WTC11 (cell line): ENCODE measurements around the gene MSI2. TPM values are rescaled to one million over a fixed set of nuclear protein-coding genes. Genes with fewer than 3 reads are reported as not detected.

ENCODE experiments used
- ATAC-seq: fragments of 200-7000 bp; cut with Tn5 transposase; 2 replicates; pipeline ENCODE4 v1.10.0; 2021; ENCODE audit warnings: mild to moderate bottlenecking, moderate library complexity
- CTCF ChIA-PET: fragments of 300-600 bp; sonication (Branson Sonifier 250); formaldehyde crosslinking; loops from one replicate; lab custom pipeline; 2021; ENCODE audit warnings: antibody characterized with exemption; lab: Charles Lee
- POLR2A ChIA-PET: fragments of 350-600 bp; sonication (Branson Sonifier 250); formaldehyde crosslinking; loops from one replicate; lab custom pipeline; 2021; ENCODE audit warnings: antibody characterized with exemption; lab: Charles Lee
- DNase-seq: peaks from one replicate; pipeline ENCODE4 v3.0.0; 2021; ENCODE audit warnings: low spot score
- H3K27ac Mint-ChIP-seq: 2 replicates; pipeline ENCODE4 v1.8.0; 2021; ENCODE audit warnings: mixed read lengths
- H3K27me3 Mint-ChIP-seq: 2 replicates; pipeline ENCODE4 v1.8.0; 2021; ENCODE audit warnings: low read depth, mild to moderate bottlenecking, moderate library complexity, mixed read lengths
- H3K36me3 Mint-ChIP-seq: 2 replicates; pipeline ENCODE4 v1.8.0; 2021; ENCODE audit warnings: mixed read lengths
- H3K4me1 Mint-ChIP-seq: 2 replicates; pipeline ENCODE4 v1.8.0; 2022; ENCODE audit warnings: mixed read lengths
- H3K4me3 Mint-ChIP-seq: 2 replicates; pipeline ENCODE4 v1.8.0; 2021; ENCODE audit warnings: mild to moderate bottlenecking, moderate library complexity, mixed read lengths
- H3K9me3 Mint-ChIP-seq: 2 replicates; pipeline ENCODE4 v1.8.0; 2021; ENCODE audit warnings: mixed read lengths
- FOXJ3 ChIP-seq: sonication (generic); formaldehyde crosslinking; IDR thresholded peaks from 2 replicates; pipeline ENCODE4 v1.9.0; 2021; ENCODE audit warnings: missing genetic modification reagents, mild to moderate bottlenecking, borderline replicate concordance
- GABPB1 ChIP-seq: sonication (generic); formaldehyde crosslinking; IDR thresholded peaks from 2 replicates; pipeline ENCODE4 v1.8.1; 2023; ENCODE audit warnings: mild to moderate bottlenecking, missing genetic modification reagents
- JAZF1 ChIP-seq: fragments of 250-450 bp; sonication (Bioruptor Pico); IDR thresholded peaks from 2 replicates; pipeline ENCODE4 v1.9.0; 2021; ENCODE audit warnings: moderate library complexity, mild to moderate bottlenecking, inconsistent platforms
- MLX ChIP-seq: sonication (generic); formaldehyde crosslinking; IDR thresholded peaks from 2 replicates; pipeline ENCODE4 v1.8.1; 2023; ENCODE audit warnings: mild to moderate bottlenecking, missing genetic modification reagents, moderate library complexity
- PREB ChIP-seq: sonication (generic); formaldehyde crosslinking; IDR thresholded peaks from 2 replicates; pipeline ENCODE4 v1.8.1; 2022; ENCODE audit warnings: mild to moderate bottlenecking, missing genetic modification reagents, moderate library complexity, borderline replicate concordance
- RORB ChIP-seq: fragments of 250-450 bp; sonication (Bioruptor Pico); IDR thresholded peaks from 2 replicates; pipeline ENCODE4 v1.9.0; 2021; ENCODE audit warnings: mild to moderate bottlenecking
- SMAD3 ChIP-seq: sonication (generic); formaldehyde crosslinking; IDR thresholded peaks from 2 replicates; pipeline ENCODE4 v1.8.0; 2022; ENCODE audit warnings: missing genetic modification reagents, mild to moderate bottlenecking, borderline replicate concordance
- SP1 ChIP-seq: sonication (generic); formaldehyde crosslinking; conservative IDR thresholded peaks from 2 replicates; pipeline ENCODE4 v1.8.1; 2022; ENCODE audit warnings: missing genetic modification reagents
- TP53 ChIP-seq: sonication (generic); formaldehyde crosslinking; IDR thresholded peaks from 2 replicates; pipeline ENCODE4 v1.8.1; 2023; ENCODE audit warnings: mild to moderate bottlenecking, missing genetic modification reagents
- USF1 ChIP-seq: sonication (generic); formaldehyde crosslinking; IDR thresholded peaks from 2 replicates; pipeline ENCODE4 v1.8.0; 2022; ENCODE audit warnings: mild to moderate bottlenecking, missing genetic modification reagents
- ZBTB21 ChIP-seq: sonication (generic); formaldehyde crosslinking; IDR thresholded peaks from 2 replicates; pipeline ENCODE4 v1.8.1; 2023; ENCODE audit warnings: mild to moderate bottlenecking, missing genetic modification reagents, borderline replicate concordance
- ZBTB43 ChIP-seq: sonication (generic); formaldehyde crosslinking; IDR thresholded peaks from 2 replicates; pipeline ENCODE4 v1.8.1; 2023; ENCODE audit warnings: mild to moderate bottlenecking, missing genetic modification reagents
- ZNF232 ChIP-seq: sonication (generic); formaldehyde crosslinking; IDR thresholded peaks from 2 replicates; pipeline ENCODE4 v1.8.0; 2022; ENCODE audit warnings: mild to moderate bottlenecking, missing genetic modification reagents
- total RNA-seq: library from RNA; stranded (reverse); gene quantifications from 3 replicates; pipeline ENCODE4 v1.2.3, GENCODE V29; 2021
- TF ChIP-seq, protein P1 (sequence below): sonication (generic); formaldehyde crosslinking; IDR thresholded peaks from 2 replicates; pipeline ENCODE4 v1.8.1; 2022; ENCODE audit warnings: mild to moderate bottlenecking, moderate library complexity, missing genetic modification reagents
- TF ChIP-seq, protein P2 (sequence below): sonication (generic); formaldehyde crosslinking; IDR thresholded peaks from 2 replicates; pipeline ENCODE4 v1.8.1; 2023; ENCODE audit warnings: mild to moderate bottlenecking, missing genetic modification reagents, borderline replicate concordance
- TF ChIP-seq, protein P3 (sequence below): sonication (generic); formaldehyde crosslinking; conservative IDR thresholded peaks from 2 replicates; pipeline ENCODE4 v1.8.1; 2023; ENCODE audit warnings: mild to moderate bottlenecking, low read depth, missing genetic modification reagents, moderate library complexity

Gene MSI2
- total RNA-seq, 1 experiment from 2014 or later, result 82.1 TPM

DNA sequence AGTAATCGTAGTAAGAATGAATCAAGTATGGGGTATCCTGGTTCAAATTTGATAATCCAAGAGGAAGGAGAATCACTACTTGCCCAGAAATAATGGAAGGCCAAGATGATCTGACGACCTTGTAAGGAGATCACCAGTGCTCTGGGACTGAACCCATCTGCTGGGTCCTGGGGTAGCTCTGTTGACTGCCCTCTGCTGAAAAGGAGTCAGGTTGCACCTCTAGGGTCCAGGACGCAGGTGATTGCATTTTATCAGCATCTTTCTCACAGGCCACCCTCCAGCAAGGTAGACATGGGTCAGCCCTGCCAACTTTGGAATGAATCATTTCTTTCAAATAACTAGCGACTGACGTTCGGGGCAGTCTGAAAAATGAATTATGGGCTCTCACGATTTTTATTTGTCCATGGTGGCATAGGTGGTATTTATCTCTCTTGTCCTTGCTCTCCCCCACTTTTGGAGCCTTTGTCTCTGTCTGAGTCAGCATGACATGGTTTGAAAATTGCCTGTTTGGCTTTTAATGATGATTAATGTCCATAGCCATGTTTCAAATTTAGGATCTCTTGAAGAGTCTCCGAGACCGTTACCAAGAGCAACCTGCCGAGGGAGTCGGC is 163.7 kb downstream of the MSI2 start (continued):
- TF ChIP-seq ZBTB43 (CRISPR knock-in tag) (no peak), FOXJ3 (no peak)

DNA sequence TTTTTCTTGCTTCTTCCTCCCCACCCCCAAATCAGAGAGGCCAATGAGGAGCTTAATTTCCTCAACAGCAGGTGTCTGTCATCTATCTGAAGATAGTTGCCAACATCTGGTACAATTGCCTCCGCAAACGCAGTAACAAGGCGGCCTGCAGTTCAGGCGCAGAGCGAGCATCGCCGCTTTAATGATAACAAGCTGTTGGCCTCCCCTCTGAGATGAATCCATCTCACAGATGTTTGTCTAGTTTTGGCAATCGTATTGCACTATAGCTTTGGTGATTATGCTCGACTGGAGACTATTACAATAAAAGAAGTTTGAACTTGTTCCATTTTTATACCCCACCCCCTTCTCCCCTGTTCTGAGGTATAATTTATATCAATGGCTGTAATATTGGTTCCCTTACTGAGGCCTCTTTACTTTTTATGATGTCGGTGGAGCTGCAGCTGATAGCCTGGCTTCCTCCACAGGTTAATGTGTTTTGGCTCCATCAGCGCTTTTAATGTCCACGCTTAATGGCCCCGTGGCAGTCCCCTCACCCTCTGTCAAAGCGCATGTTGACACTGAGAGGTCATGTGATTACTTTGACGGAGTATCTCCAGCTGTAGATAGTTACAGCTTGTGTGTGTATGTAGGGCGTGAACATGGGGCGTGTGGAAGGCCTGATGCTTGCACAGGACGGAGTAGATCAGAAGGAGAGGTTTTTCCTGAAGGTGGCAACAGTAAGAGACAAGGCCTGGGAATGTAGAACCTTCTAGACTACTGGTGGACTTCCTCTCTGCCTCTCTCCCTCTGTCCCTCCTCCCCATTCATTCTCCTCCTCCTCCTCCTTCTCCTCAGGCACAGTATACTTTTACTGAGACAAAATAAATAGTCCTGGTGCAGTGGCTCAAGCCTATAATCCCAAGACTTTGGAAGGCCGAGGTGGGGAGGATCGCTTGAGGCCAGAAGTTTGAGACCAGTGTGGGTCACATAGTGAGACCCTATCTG is 164.7 kb downstream of the MSI2 start:
- POLR2A ChIA-PET, result no interaction called here
- no peak for ATAC-seq
- TF ChIP-seq MLX (CRISPR knock-in tag), result no peak
- no peak for TF ChIP-seq ZBTB21 (CRISPR knock-in tag)
- TF ChIP-seq TP53 (CRISPR knock-in tag), result no peak
- TF ChIP-seq RORB (CRISPR knock-in tag), result no peak
- TF ChIP-seq, protein P1, sequence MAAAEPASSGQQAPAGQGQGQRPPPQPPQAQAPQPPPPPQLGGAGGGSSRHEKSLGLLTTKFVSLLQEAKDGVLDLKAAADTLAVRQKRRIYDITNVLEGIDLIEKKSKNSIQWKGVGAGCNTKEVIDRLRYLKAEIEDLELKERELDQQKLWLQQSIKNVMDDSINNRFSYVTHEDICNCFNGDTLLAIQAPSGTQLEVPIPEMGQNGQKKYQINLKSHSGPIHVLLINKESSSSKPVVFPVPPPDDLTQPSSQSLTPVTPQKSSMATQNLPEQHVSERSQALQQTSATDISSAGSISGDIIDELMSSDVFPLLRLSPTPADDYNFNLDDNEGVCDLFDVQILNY (CRISPR knock-in tag), result no peak
- TF ChIP-seq ZNF232 (CRISPR knock-in tag), result no peak
- no peak for TF ChIP-seq PREB (CRISPR knock-in tag)
- TF ChIP-seq, protein P2, sequence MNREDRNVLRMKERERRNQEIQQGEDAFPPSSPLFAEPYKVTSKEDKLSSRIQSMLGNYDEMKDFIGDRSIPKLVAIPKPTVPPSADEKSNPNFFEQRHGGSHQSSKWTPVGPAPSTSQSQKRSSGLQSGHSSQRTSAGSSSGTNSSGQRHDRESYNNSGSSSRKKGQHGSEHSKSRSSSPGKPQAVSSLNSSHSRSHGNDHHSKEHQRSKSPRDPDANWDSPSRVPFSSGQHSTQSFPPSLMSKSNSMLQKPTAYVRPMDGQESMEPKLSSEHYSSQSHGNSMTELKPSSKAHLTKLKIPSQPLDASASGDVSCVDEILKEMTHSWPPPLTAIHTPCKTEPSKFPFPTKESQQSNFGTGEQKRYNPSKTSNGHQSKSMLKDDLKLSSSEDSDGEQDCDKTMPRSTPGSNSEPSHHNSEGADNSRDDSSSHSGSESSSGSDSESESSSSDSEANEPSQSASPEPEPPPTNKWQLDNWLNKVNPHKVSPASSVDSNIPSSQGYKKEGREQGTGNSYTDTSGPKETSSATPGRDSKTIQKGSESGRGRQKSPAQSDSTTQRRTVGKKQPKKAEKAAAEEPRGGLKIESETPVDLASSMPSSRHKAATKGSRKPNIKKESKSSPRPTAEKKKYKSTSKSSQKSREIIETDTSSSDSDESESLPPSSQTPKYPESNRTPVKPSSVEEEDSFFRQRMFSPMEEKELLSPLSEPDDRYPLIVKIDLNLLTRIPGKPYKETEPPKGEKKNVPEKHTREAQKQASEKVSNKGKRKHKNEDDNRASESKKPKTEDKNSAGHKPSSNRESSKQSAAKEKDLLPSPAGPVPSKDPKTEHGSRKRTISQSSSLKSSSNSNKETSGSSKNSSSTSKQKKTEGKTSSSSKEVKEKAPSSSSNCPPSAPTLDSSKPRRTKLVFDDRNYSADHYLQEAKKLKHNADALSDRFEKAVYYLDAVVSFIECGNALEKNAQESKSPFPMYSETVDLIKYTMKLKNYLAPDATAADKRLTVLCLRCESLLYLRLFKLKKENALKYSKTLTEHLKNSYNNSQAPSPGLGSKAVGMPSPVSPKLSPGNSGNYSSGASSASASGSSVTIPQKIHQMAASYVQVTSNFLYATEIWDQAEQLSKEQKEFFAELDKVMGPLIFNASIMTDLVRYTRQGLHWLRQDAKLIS (CRISPR knock-in tag), result no peak
- no peak for TF ChIP-seq USF1 (CRISPR knock-in tag)
- TF ChIP-seq, protein P3, sequence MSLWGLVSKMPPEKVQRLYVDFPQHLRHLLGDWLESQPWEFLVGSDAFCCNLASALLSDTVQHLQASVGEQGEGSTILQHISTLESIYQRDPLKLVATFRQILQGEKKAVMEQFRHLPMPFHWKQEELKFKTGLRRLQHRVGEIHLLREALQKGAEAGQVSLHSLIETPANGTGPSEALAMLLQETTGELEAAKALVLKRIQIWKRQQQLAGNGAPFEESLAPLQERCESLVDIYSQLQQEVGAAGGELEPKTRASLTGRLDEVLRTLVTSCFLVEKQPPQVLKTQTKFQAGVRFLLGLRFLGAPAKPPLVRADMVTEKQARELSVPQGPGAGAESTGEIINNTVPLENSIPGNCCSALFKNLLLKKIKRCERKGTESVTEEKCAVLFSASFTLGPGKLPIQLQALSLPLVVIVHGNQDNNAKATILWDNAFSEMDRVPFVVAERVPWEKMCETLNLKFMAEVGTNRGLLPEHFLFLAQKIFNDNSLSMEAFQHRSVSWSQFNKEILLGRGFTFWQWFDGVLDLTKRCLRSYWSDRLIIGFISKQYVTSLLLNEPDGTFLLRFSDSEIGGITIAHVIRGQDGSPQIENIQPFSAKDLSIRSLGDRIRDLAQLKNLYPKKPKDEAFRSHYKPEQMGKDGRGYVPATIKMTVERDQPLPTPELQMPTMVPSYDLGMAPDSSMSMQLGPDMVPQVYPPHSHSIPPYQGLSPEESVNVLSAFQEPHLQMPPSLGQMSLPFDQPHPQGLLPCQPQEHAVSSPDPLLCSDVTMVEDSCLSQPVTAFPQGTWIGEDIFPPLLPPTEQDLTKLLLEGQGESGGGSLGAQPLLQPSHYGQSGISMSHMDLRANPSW (CRISPR knock-in tag), result no peak
- no peak for TF ChIP-seq SP1 (CRISPR knock-in tag)
- no peak for TF ChIP-seq JAZF1 (CRISPR knock-in tag)
- TF ChIP-seq GABPB1, result no peak
- no peak for TF ChIP-seq SMAD3 (CRISPR knock-in tag)
- TF ChIP-seq, all 79 proteins: peak for 0
- no peak for DNase-seq
- Mint-ChIP-seq H3K4me3 (no peak overlapping the region), H3K27ac (no peak overlapping the region), H3K9me3 (peaks cover 8% of the 10 kb centered on the region), H3K36me3 (peaks cover 2% of the 10 kb centered on the region; the same call in 1 of the 2 replicates), H3K27me3 (no peaks in the 10 kb centered on the region), H3K4me1 (peaks cover 32% of the 10 kb centered on the region)
- CTCF ChIA-PET, result interaction anchor here (0.8 to 4.0 kb wide), 4 partner anchors 20 to 412 kb away, joined by 3 to 18 read pairs (median 10); no protein-coding TSS in a partner anchor
